Trophoblast cell (in vitro differentiated cells and primary cell): ENCODE data around the gene FCER1G.
A peak's percentile ranks its signal among the peaks of the same experiment; 100 is the strongest.

Experiments
- DNase-seq, 2 donors: peaks; one replicate each; pipeline ENCODE4 v3.0.0-alpha.2; 2016
- H2AFZ ChIP-seq: 2 replicates; pipeline ENCODE4 v1.6.1; 2013; ENCODE audit warnings: low read length, moderate library complexity, mild to moderate bottlenecking; ENCODE audit not compliant: insufficient read depth, poor library complexity
- H2AK5ac ChIP-seq: 2 replicates; pipeline ENCODE4 v1.6.1; 2013; ENCODE audit warnings: mild to moderate bottlenecking, low read length
- H2BK120ac ChIP-seq: 2 replicates; pipeline ENCODE4 v1.6.1; 2013; ENCODE audit warnings: low read length, mild to moderate bottlenecking, moderate library complexity; ENCODE audit not compliant: insufficient read depth, poor library complexity
- H2BK12ac ChIP-seq: 2 replicates; pipeline ENCODE4 v1.6.1; 2013; ENCODE audit warnings: mild to moderate bottlenecking, low read length, moderate library complexity
- H2BK5ac ChIP-seq: 2 replicates; pipeline ENCODE4 v1.6.1; 2013; ENCODE audit warnings: low read length, low read depth, moderate library complexity, mild to moderate bottlenecking; ENCODE audit not compliant: poor library complexity
- H3K14ac ChIP-seq: 2 replicates; pipeline ENCODE4 v1.6.1; 2013; ENCODE audit warnings: mild to moderate bottlenecking, low read length
- H3K18ac ChIP-seq: 2 replicates; pipeline ENCODE4 v1.6.1; 2013; ENCODE audit warnings: mild to moderate bottlenecking, low read length
- H3K23ac ChIP-seq: 2 replicates; pipeline ENCODE4 v1.6.1; 2013; ENCODE audit warnings: low read length
- H3K27ac ChIP-seq: 2 replicates; pipeline ENCODE4 v1.5.1; 2013; ENCODE audit warnings: low read depth, mild to moderate bottlenecking, inconsistent platforms, low read length, moderate library complexity
- H3K27me3 ChIP-seq: 2 replicates; pipeline ENCODE4 v1.6.1; 2013; ENCODE audit warnings: inconsistent platforms, mild to moderate bottlenecking, low read length, moderate library complexity; ENCODE audit not compliant: insufficient read depth
- H3K36me3 ChIP-seq, 2 experiments: 1 replicate in 1 of 2; 2 replicates in 1 of 2; pipeline ENCODE4 v1.6.1; 2013; ENCODE audit warnings: low read length in 2 of 2, mild to moderate bottlenecking in 2 of 2, moderate library complexity in 1 of 2; ENCODE audit not compliant: insufficient read depth in 2 of 2, control insufficient read depth in 1 of 2
- H3K4ac ChIP-seq: 2 replicates; pipeline ENCODE4 v1.6.1; 2013; ENCODE audit warnings: low read depth, mild to moderate bottlenecking, low read length, moderate library complexity
- H3K4me1 ChIP-seq, 2 experiments: 1 replicate in 1 of 2; 2 replicates in 1 of 2; pipeline ENCODE4 v1.6.1; 2013; ENCODE audit warnings: low read length in 2 of 2, mild to moderate bottlenecking in 2 of 2, moderate library complexity in 1 of 2; ENCODE audit not compliant: insufficient read depth in 2 of 2, control insufficient read depth in 1 of 2
- H3K4me2 ChIP-seq: 2 replicates; pipeline ENCODE4 v1.6.1; 2013; ENCODE audit warnings: inconsistent platforms, mild to moderate bottlenecking, low read length, moderate library complexity
- H3K4me3 ChIP-seq: 2 replicates; pipeline ENCODE4 v1.5.1; 2013; ENCODE audit warnings: mild to moderate bottlenecking, low read depth, low read length, inconsistent platforms
- H3K79me1 ChIP-seq: one replicate; pipeline ENCODE4 v1.6.1; 2013; ENCODE audit warnings: low read length
- H3K79me2 ChIP-seq: 2 replicates; pipeline ENCODE4 v1.6.1; 2013; ENCODE audit warnings: low read length, mild to moderate bottlenecking; ENCODE audit not compliant: control insufficient read depth, insufficient read depth, poor library complexity
- H3K9ac ChIP-seq: 2 replicates; pipeline ENCODE4 v1.6.1; 2013; ENCODE audit warnings: mild to moderate bottlenecking, low read length
- H3K9me3 ChIP-seq: 2 replicates; pipeline ENCODE4 v1.6.1; 2013; ENCODE audit warnings: low read depth, mild to moderate bottlenecking, control low read depth, inconsistent platforms, low read length; ENCODE audit not compliant: insufficient read depth
- H4K12ac ChIP-seq: 2 replicates; pipeline ENCODE4 v1.6.1; 2013; ENCODE audit warnings: low read depth, mild to moderate bottlenecking, low read length, moderate library complexity
- H4K8ac ChIP-seq: 2 replicates; pipeline ENCODE4 v1.6.1; 2013; ENCODE audit warnings: low read depth, mild to moderate bottlenecking, low read length, moderate library complexity
- H4K91ac ChIP-seq: one replicate; pipeline ENCODE4 v1.6.1; 2013; ENCODE audit warnings: low read depth, mild to moderate bottlenecking, low read length, moderate library complexity
- WGBS: extraction: QIAGEN DNeasy Blood & Tissue Kit; methylation state at CpG from one replicate; pipeline ENCODE4 v1.1.7; 2013; ENCODE audit warnings: missing lambda C conversion rate; ENCODE audit not compliant: insufficient read length, insufficient coverage; ENCODE audit errors: extremely low coverage; 5-methylcytosine and 5-hydroxymethylcytosine counted together

Gene FCER1G

DNA sequence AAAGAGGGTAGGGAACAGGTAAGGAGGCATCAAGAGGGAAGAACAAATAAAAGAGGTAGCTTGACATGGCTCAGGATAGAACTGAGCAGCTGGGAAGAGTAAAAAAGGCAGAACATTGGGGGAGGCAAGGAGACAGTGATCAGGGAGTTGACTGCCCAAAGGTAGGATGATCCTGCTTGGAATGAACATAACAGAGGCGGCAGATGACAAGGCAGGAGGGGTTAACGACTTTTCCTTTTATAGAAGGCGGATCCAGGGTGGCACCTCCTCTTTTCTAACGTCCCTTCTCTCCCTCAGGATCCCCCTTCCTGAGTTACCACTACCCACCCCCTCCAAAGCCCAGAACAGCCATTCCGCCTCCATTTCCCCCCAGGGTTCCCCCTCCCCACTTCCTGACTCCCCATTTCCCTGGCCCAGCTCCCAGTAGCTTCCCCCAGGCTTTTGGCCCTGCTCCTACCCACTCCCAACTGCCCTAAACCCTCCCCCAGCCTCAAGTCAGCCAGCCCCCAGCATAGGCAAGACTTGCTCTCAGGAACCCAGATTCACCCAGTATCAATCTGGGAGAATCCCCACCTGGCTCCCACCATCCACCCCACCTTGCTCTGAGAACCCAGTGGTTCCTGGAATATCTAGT lies 15.5 kb upstream of the FCER1G start:
- H3K36me3 ChIP-seq: peaks cover 2 to 4% of the 10 kb centered on the region in 2 experiments
- H3K79me1 ChIP-seq: peaks cover 14% of the 10 kb centered on the region
- no CpG with 5 or more reads among the region's 5 CpGs for WGBS
- no peak overlapping the region for H3K27ac ChIP-seq
- no peak overlapping the region for H3K4me3 ChIP-seq
- no peak overlapping the region for H4K8ac ChIP-seq
- no peak overlapping the region for H2AK5ac ChIP-seq
- H3K9ac ChIP-seq: no peak overlapping the region
- H3K4me1 ChIP-seq: peaks cover 27 to 31% of the 10 kb centered on the region in 2 experiments
- no peak overlapping the region for H3K23ac ChIP-seq
- no peak overlapping the region for H3K14ac ChIP-seq
- DNase-seq: no peak
- H3K27me3 ChIP-seq: no peaks in the 10 kb centered on the region
- no peak overlapping the region for H3K4ac ChIP-seq
- H2BK120ac ChIP-seq: no peak overlapping the region
- H3K79me2 ChIP-seq: peaks cover 6% of the 10 kb centered on the region
- no peak overlapping the region for H3K4me2 ChIP-seq
- no peak overlapping the region for H2BK5ac ChIP-seq
- no peaks in the 10 kb centered on the region for H3K9me3 ChIP-seq
- no peak overlapping the region for H3K18ac ChIP-seq
- no peak overlapping the region for H4K91ac ChIP-seq
- no peak overlapping the region for H2BK12ac ChIP-seq
- no peak overlapping the region for H2AFZ ChIP-seq
- no peak overlapping the region for H4K12ac ChIP-seq

GRCh38 chr1:161200421-161200991 lies 14.6 kb upstream of the FCER1G start:
- Histone ChIP-seq H4K8ac (peak overlapping the region; percentile 97), H3K23ac (no peak overlapping the region), H4K12ac (peak overlapping the region; percentile 37), H4K91ac (peak overlapping the region; percentile 80), H3K27me3 (no peaks in the 10 kb centered on the region), H2BK12ac (no peak overlapping the region), H3K9me3 (no peaks in the 10 kb centered on the region), H3K18ac (no peak overlapping the region), H3K4me2 (no peak overlapping the region), H3K4me1 (peaks cover 27 to 31% of the 10 kb centered on the region in 2 experiments), H3K79me1 (peaks cover 14% of the 10 kb centered on the region), H3K79me2 (peaks cover 6% of the 10 kb centered on the region), H3K27ac (no peak overlapping the region), H3K14ac (no peak overlapping the region), H2AK5ac (no peak overlapping the region), H3K36me3 (peaks cover 2 to 4% of the 10 kb centered on the region in 2 experiments), H2BK5ac (no peak overlapping the region), H3K4ac (no peak overlapping the region), H2BK120ac (peak overlapping the region; percentile 6), H2AFZ (peak overlapping the region; percentile 32), H3K9ac (no peak overlapping the region), H3K4me3 (no peak overlapping the region)
- WGBS: no CpG with 5 or more reads among the region's 5 CpGs
- no peak for DNase-seq

GRCh38 chr1:161200992-161201835 lies 13.9 kb upstream of the FCER1G start:
- H4K91ac ChIP-seq: peak overlapping the region; percentile 80
- peaks cover 27 to 31% of the 10 kb centered on the region in 2 experiments for H3K4me1 ChIP-seq
- H3K27ac ChIP-seq: no peak overlapping the region
- peaks cover 14% of the 10 kb centered on the region for H3K79me1 ChIP-seq
- H2AFZ ChIP-seq: peak overlapping the region; percentile 64
- H4K12ac ChIP-seq: peak overlapping the region; percentile 37
- H3K9ac ChIP-seq: no peak overlapping the region
- H3K4ac ChIP-seq: peak overlapping the region; percentile 13
- DNase-seq: no peak
- H3K23ac ChIP-seq: no peak overlapping the region
- no peaks in the 10 kb centered on the region for H3K9me3 ChIP-seq
- peak overlapping the region; percentile 13 for H2BK5ac ChIP-seq
- peak overlapping the region; percentile 97 for H4K8ac ChIP-seq
- peak overlapping the region; percentile 14 for H2AK5ac ChIP-seq
- peaks cover 2 to 4% of the 10 kb centered on the region in 2 experiments for H3K36me3 ChIP-seq
- H2BK120ac ChIP-seq: peak overlapping the region; percentile 16
- H3K4me2 ChIP-seq: peak overlapping the region; percentile 55
- peak overlapping the region; percentile 15 for H3K14ac ChIP-seq
- WGBS: no CpG with 5 or more reads among the region's 13 CpGs
- H3K18ac ChIP-seq: peak overlapping the region; percentile 15
- H2BK12ac ChIP-seq: peak overlapping the region; percentile 19
- H3K27me3 ChIP-seq: no peaks in the 10 kb centered on the region
- H3K79me2 ChIP-seq: peaks cover 6% of the 10 kb centered on the region
- no peak overlapping the region for H3K4me3 ChIP-seq

DNA sequence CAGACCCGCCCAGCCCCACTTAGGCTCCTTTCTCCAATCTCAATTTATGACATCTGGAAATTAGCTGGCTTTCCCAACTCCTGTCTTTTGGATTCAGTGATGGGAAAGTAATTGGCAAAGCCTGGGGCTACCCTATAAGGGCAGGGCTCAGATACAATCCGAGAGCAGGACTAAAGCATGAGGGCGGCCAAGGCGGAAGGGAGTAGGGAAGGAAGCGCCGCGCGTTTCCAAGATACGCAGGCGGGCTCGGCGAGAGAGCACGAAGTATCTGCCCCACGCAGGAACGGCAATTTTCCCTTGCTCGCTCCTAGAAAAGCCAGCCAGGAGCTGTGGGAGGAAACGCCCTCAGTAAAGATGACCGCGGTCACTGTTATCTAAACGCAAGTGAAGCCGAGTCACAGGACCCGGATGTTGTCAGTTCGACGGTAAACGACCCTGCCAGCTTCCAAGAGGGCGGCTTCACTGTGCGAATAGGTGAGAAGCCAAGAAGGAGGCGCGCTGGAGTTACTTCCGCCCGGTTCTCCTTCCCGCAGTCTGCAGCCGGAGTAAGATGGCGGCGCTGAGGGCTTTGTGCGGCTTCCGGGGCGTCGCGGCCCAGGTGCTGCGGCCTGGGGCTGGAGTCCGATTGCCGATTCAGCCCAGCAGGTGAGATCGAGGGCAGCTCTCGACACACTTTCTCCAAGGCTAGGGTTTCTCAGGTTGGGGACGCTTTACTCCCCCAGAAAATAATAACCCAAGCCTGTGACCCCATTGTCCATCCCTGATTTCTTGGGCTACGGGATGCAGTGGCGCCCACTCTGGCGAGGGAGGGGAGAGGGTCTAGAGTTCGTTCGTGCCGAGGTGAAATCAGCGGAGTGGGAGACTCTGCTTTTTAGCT lies 13.0 kb upstream of the FCER1G start, which contains the start of gene NDUFS2:
TSS of gene NDUFS2 (plus strand) at position 532 of the 877 bp plus-strand sequence. CDS start at position 551, 19 bp downstream.
- Histone ChIP-seq H3K9me3 (no peaks in the 10 kb centered on the region), H2BK120ac (peak within 1 kb of the TSS; percentile 89), H3K36me3 (peaks cover 8 to 9% of the 10 kb centered on the region in 2 experiments), H3K27me3 (no peaks in the 10 kb centered on the region), H4K8ac (peak within 1 kb of the TSS; percentile 97), H3K27ac (peak within 1 kb of the TSS; percentile 56), H3K4ac (peak within 1 kb of the TSS; percentile 53), H3K79me2 (peaks cover 6% of the 10 kb centered on the region), H3K4me3 (peak within 1 kb of the TSS; percentile 75), H2BK12ac (peak within 1 kb of the TSS; percentile 7), H3K18ac (peak within 1 kb of the TSS; percentile 90), H2BK5ac (peak within 1 kb of the TSS; percentile 80), H3K79me1 (peaks cover 14% of the 10 kb centered on the region), H4K12ac (peak within 1 kb of the TSS; percentile 96), H2AK5ac (peak within 1 kb of the TSS; percentile 30), H3K4me2 (peak within 1 kb of the TSS; percentile 79), H3K9ac (peak within 1 kb of the TSS; percentile 94), H4K91ac (peak within 1 kb of the TSS; percentile 89), H2AFZ (peak within 1 kb of the TSS; percentile 73), H3K14ac (peak within 1 kb of the TSS; percentile 90), H3K4me1 (peaks cover 27 to 31% of the 10 kb centered on the region in 2 experiments), H3K23ac (no peak within 1 kb of the TSS)
- no CpG with 5 or more reads among the region's 53 CpGs for WGBS
- DNase-seq: peak; percentile 100
